ENCODE measurements around the gene TMCC2. TPM values are rescaled to one million over a fixed set of nuclear protein-coding genes. Genes with fewer than 3 reads are reported as not detected.

The TMCC2 gene
- total and polyA plus RNA-seq, 2 of the 4 experiments (the other 2 are of a cell fraction), result 2.0 to 4.2 TPM

GRCh38 chr1:205235951-205236350 is 8.2 kb downstream of the TMCC2 start:
- H2BK20ac ChIP-seq (ENCODE audit: low read depth, low read length), result no peak overlapping the region
- no peak for TF ChIP-seq MAZ (IDR thresholded peaks at IDR 0.05; ENCODE audit: borderline replicate concordance, low read depth, low read length)
- no peak for TF ChIP-seq ELK1 (IDR thresholded peaks at IDR 0.05; ENCODE audit: borderline replicate concordance, low read depth, low read length)
- in situ Hi-C loops (cut with MboI; ENCODE audit: low sequenced_read_pairs), result no loop called here
- H3K4me1 ChIP-seq (ENCODE audit: control insufficient read depth, insufficient read depth, low read length), result peaks cover 8% of the 10 kb centered on the region
- no peak overlapping the region for H2BK15ac ChIP-seq (ENCODE audit: low read depth, low read length)
- no peaks in the 10 kb centered on the region for H3K36me3 ChIP-seq (ENCODE audit: control insufficient read depth, insufficient read depth, low read length)
- H3K4me3 ChIP-seq (ENCODE audit: insufficient read depth, low read depth, low read length), result no peak overlapping the region
- no peak overlapping the region for H2AFZ ChIP-seq (replicated peaks; ENCODE audit: low read length, poor library complexity)
- no peak overlapping the region for H3K23ac ChIP-seq (ENCODE audit: low read depth, low read length)
- H4K8ac ChIP-seq (ENCODE audit: low read depth in 2 of 2, low read length in 2 of 2), result no peak overlapping the region
- no peak overlapping the region for H3K4me2 ChIP-seq (ENCODE audit: low read depth, low read length)
- no peaks in the 10 kb centered on the region for H3K27me3 ChIP-seq (ENCODE audit: control insufficient read depth, insufficient read depth, low read length)
- no peak overlapping the region for H3K14ac ChIP-seq (replicated peaks; ENCODE audit: low read depth, low read length)
- H2AK9ac ChIP-seq (replicated peaks; ENCODE audit: low read depth, low read length, poor library complexity), result no peak overlapping the region
- no peak overlapping the region for H3K56ac ChIP-seq (ENCODE audit: extremely low read depth, insufficient read depth, low read length)
- CTCF ChIA-PET, result no interaction called here
- H4K20me1 ChIP-seq (ENCODE audit: insufficient read depth, low read length), result no peaks in the 10 kb centered on the region
- H2BK5ac ChIP-seq (ENCODE audit: low read depth, low read length, poor library complexity, severe bottlenecking), result no peak overlapping the region
- H3K27ac ChIP-seq (ENCODE audit: insufficient read depth, low read length), result no peak overlapping the region
- WGBS, 2 experiments (ENCODE audit: extremely low coverage in 2 of 2, insufficient read length in 1 of 2), result no CpG with 5 or more reads among the region's 6 CpGs
- no peak overlapping the region for H2BK120ac ChIP-seq (ENCODE audit: low read depth, low read length)
- H3K9ac ChIP-seq (ENCODE audit: low read depth, low read length), result no peak overlapping the region
- no peaks in the 10 kb centered on the region for H3K9me3 ChIP-seq (ENCODE audit: control insufficient read depth, insufficient read depth, low read length)
- H3K4ac ChIP-seq (ENCODE audit: low read depth, low read length), result no peak overlapping the region
- no peak overlapping the region for H2AK5ac ChIP-seq (ENCODE audit: low read depth, low read length)
- H3K18ac ChIP-seq (ENCODE audit: low read depth, low read length), result no peak overlapping the region
- no peaks in the 10 kb centered on the region; a peak in 1 of 4 replicates for H3K79me1 ChIP-seq (ENCODE audit: low read depth in 1 of 2, low read length in 2 of 2)
- H3K9me1 ChIP-seq (ENCODE audit: insufficient read depth, low read length), result peaks cover 4% of the 10 kb centered on the region; the same call in 1 of the 2 replicates
- H4K5ac ChIP-seq (ENCODE audit: low read depth, low read length), result no peak overlapping the region
- ATAC-seq (ENCODE audit: low read depth) (no peak), DNase-seq (no peak)
- no TSS peak for BruUV-seq (replicated peaks)
- POLR2A ChIA-PET (ENCODE audit: unreplicated experiment), result no interaction called here
- intact Hi-C loops (cut with micrococcal nuclease), result no loop called here
- dilution Hi-C loops (cut with HindIII; ENCODE audit: low sequenced_read_pairs, unreplicated experiment), result no loop called here
- H4K91ac ChIP-seq (ENCODE audit: insufficient read depth, low read depth, low read length), result no peak overlapping the region
